Smooth muscle cell (in vitro differentiated cells): ENCODE measurements around the gene TMEM184A. TPM values are rescaled to one million over a fixed set of nuclear protein-coding genes. Genes with fewer than 3 reads are reported as not detected.
"Not testable (repeated sequence)": the region's sequence is repeated elsewhere in the genome, so short reads cannot be mapped to it uniquely, and the experiment has no call there.

Source experiments
- DNase-seq: peaks from one replicate; lab custom pipeline; 2025; ENCODE audit not compliant: unreplicated experiment; lab: John Stamatoyannopoulos, UW
- H2AFZ ChIP-seq: fragments of 200-600 bp; sonication (generic); 2 replicates; pipeline ENCODE4 v1.6.0; 2016; ENCODE audit warnings: antibody characterized with exemption, low read depth, mild to moderate bottlenecking
- H3F3A ChIP-seq: fragments of 200-600 bp; sonication (generic); 2 replicates; pipeline ENCODE4 v1.6.0; 2017; ENCODE audit warnings: antibody characterized with exemption, low read depth
- H3K27ac ChIP-seq: fragments of 200-600 bp; sonication (generic); 2 replicates; pipeline ENCODE4 v1.5.1; 2016; ENCODE audit warnings: low read depth, mild to moderate bottlenecking
- H3K27me3 ChIP-seq: fragments of 200-600 bp; sonication (generic); 2 replicates; pipeline ENCODE4 v1.6.1; 2016; ENCODE audit warnings: low read depth, mild to moderate bottlenecking
- H3K36me3 ChIP-seq: fragments of 200-600 bp; sonication (generic); 2 replicates; pipeline ENCODE4 v1.5.1; 2016; ENCODE audit warnings: low read depth
- H3K4me1 ChIP-seq: fragments of 200-600 bp; sonication (generic); 2 replicates; pipeline ENCODE4 v1.5.1; 2016; ENCODE audit warnings: low read depth
- H3K4me2 ChIP-seq: fragments of 200-600 bp; sonication (generic); 2 replicates; pipeline ENCODE4 v1.6.0; 2016; ENCODE audit warnings: mild to moderate bottlenecking
- H3K4me3 ChIP-seq: fragments of 200-600 bp; sonication (generic); 2 replicates; pipeline ENCODE4 v1.5.1; 2016; ENCODE audit warnings: mild to moderate bottlenecking
- H3K79me2 ChIP-seq: fragments of 200-600 bp; sonication (generic); 2 replicates; pipeline ENCODE4 v1.6.0; 2016; ENCODE audit warnings: low read depth, mild to moderate bottlenecking
- H3K9ac ChIP-seq: fragments of 200-600 bp; sonication (generic); 2 replicates; pipeline ENCODE4 v1.6.0; 2016; ENCODE audit warnings: low read depth
- H3K9me3 ChIP-seq: fragments of 200-600 bp; sonication (generic); replicated peaks from 2 replicates; pipeline ENCODE4 v1.5.1; 2016; ENCODE audit warnings: low read depth
- H4K20me1 ChIP-seq: fragments of 200-600 bp; sonication (generic); 2 replicates; pipeline ENCODE4 v1.6.0; 2016; ENCODE audit warnings: low read depth
- WGBS: methylation state at CpG from one replicate; pipeline ENCODE4 v1.1.7; 2016; ENCODE audit warnings: low lambda C conversion rate; 5-methylcytosine and 5-hydroxymethylcytosine counted together
- polyA plus RNA-seq: library from polyadenylated mRNA; unstranded; fragments of >200 nt; fragmentation: Nextera tagmentation; extraction: Ambion mirVana; gene quantifications from 2 replicates; pipeline ENCODE4 v1.2.1, GENCODE V29; 2016
- total RNA-seq: library from RNA; depleted of rRNA; stranded (reverse); fragments of >200 nt; gene quantifications from 2 replicates; pipeline ENCODE4 v1.2.3, GENCODE V29; 2014
- TF ChIP-seq, protein P1 (sequence below): fragments of 200-600 bp; sonication (generic); IDR thresholded peaks from 2 replicates; pipeline ENCODE4 v1.5.1; 2017; ENCODE audit warnings: borderline replicate concordance, mild to moderate bottlenecking, antibody characterized with exemption; ENCODE audit not compliant: insufficient read depth, poor library complexity, severe bottlenecking

Gene TMEM184A
- total and polyA plus RNA-seq, 2 experiments from 2014 or later, result 1.6 to 4.8 TPM

DNA sequence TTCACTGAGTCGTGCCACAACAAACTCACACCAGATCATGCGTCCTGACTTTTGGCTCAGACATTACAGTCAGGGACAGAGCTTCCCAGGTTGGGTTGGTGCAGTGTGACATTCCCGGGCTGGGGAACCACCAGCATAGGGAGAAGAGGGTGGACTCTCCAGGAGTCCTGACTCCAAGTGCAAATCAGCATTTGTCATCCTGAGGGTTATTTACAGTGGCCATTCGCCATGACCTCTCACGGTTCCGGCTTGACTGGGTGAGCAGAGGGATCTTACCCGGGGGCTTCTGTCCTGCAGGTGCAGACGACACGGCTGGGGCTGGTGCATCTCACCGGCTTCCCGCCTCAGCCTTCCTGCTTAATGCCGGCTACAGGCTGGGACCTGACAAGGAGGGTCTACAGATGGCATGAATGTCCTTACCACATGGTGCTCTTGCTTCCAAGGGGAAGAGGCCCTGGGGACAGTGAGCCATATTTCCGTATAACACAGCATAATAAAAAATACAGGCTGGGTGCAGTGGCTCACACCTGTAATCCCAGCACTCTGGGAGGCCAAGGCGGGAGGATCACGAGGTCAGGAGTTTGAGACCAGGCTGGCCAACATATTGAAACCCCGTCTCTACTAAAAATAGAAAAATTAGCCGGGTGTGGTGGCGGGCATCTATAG, 39.3 kb downstream of the TMEM184A start:
- no peak overlapping the region for H3K4me2 ChIP-seq
- H3K4me1 ChIP-seq, result no peaks in the 10 kb centered on the region
- H3K4me3 ChIP-seq, result no peak overlapping the region
- TF ChIP-seq, protein P1, sequence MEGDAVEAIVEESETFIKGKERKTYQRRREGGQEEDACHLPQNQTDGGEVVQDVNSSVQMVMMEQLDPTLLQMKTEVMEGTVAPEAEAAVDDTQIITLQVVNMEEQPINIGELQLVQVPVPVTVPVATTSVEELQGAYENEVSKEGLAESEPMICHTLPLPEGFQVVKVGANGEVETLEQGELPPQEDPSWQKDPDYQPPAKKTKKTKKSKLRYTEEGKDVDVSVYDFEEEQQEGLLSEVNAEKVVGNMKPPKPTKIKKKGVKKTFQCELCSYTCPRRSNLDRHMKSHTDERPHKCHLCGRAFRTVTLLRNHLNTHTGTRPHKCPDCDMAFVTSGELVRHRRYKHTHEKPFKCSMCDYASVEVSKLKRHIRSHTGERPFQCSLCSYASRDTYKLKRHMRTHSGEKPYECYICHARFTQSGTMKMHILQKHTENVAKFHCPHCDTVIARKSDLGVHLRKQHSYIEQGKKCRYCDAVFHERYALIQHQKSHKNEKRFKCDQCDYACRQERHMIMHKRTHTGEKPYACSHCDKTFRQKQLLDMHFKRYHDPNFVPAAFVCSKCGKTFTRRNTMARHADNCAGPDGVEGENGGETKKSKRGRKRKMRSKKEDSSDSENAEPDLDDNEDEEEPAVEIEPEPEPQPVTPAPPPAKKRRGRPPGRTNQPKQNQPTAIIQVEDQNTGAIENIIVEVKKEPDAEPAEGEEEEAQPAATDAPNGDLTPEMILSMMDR, result no peak
- no peak overlapping the region for H3K9ac ChIP-seq
- no peaks in the 10 kb centered on the region for H4K20me1 ChIP-seq
- H3F3A ChIP-seq, result no peaks in the 10 kb centered on the region
- no peak overlapping the region for H2AFZ ChIP-seq
- no peaks in the 10 kb centered on the region for H3K79me2 ChIP-seq
- no peak for DNase-seq
- H3K36me3 ChIP-seq, result no peaks in the 10 kb centered on the region
- no peaks in the 10 kb centered on the region for H3K27me3 ChIP-seq
- WGBS, result 90% methylated on average over 18 of the region's 18 CpGs
- no peak overlapping the region for H3K27ac ChIP-seq
- no peaks in the 10 kb centered on the region for H3K9me3 ChIP-seq

DNA sequence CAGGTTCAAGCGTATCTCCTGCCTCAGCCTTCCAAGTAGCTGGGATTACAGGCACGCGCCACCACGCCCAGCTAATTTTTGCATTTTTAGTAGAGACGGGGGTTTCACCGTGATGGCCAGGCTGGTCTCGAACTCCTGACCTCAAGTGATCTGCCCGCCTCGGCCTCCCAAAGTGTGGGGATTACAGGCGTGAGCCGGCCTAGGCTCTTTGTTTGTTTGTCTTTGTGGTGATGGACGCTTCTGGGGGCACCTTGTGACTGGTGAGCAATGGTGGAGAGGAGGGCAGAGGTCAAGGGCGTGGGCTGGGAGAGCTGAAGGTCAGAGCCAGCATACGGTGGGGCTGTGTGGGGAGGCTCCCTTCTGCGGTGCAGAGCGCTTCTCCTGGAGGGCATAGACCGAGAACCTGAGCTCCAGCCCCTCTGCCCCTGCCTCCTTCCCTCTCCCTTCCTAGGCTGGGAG, 40.5 kb downstream of the TMEM184A start:
- H3K9me3 ChIP-seq, H3K27me3 ChIP-seq, H3K79me2 ChIP-seq, H2AFZ ChIP-seq, H3K4me3 ChIP-seq, H3K4me2 ChIP-seq, H3K4me1 ChIP-seq, H3K36me3 ChIP-seq, H3F3A ChIP-seq, H3K27ac ChIP-seq, DNase-seq, H4K20me1 ChIP-seq, H3K9ac ChIP-seq: not testable (repeated sequence)
- whole genome bisulfite sequencing, result 91% methylated on average over 14 of the region's 17 CpGs

DNA sequence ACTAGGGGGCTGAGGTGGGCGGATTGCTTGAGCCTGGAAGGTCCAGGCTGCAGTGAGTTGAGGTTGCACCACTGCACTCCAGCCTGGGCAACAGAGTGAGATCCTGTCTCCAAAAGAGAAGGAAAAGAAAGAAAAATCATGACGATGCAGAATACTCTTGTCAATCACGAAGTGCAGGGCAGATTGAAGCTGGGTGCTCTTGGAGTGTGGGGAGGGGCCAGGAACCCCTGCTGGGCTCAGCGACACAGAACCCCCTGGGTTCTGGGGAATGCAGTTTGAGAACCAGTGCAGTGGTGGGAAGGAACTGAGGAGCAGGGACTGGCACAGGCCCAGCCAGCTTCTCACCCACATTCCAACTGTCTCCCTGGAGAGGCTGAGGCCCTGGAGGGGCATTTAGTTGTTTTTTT, 41.0 kb downstream of the TMEM184A start:
- no peaks in the 10 kb centered on the region for H4K20me1 ChIP-seq
- H3K9me3 ChIP-seq, result no peaks in the 10 kb centered on the region
- WGBS, result 89% methylated on average over 4 of the region's 4 CpGs

DNA sequence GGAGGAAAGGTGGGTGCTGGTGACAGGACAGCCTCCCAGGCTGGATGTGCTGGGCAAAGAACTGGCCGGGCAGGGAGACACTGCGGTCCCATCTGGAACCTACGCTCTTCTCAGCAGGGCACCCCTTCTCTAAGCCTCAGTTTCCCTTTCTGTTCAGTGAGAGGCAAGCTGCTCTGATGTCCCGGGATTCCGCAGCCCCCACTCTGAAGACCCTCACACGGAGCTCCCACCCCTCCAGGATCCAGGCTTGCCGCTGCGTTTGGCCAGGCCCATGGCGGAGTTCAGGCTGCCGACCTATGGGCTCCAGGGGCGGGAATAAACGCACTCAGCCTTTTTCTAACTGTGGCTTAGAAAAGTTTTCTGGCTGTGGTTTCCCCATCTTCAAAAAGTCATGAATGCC, 41.6 kb downstream of the TMEM184A start:
- no peaks in the 10 kb centered on the region for H3K4me1 ChIP-seq
- H3K4me2 ChIP-seq, result no peak overlapping the region
- H3K9ac ChIP-seq, result no peak overlapping the region
- no peaks in the 10 kb centered on the region for H3F3A ChIP-seq
- H3K27me3 ChIP-seq, result no peaks in the 10 kb centered on the region
- no peaks in the 10 kb centered on the region for H3K36me3 ChIP-seq
- H3K9me3 ChIP-seq, result no peaks in the 10 kb centered on the region
- H3K27ac ChIP-seq, result no peak overlapping the region
- no peak overlapping the region for H3K4me3 ChIP-seq
- no peak overlapping the region for H2AFZ ChIP-seq
- H4K20me1 ChIP-seq, result no peaks in the 10 kb centered on the region
- 93% methylated on average over 12 of the region's 12 CpGs for WGBS
- no peak for DNase-seq
- TF ChIP-seq, protein P1, result no peak
- H3K79me2 ChIP-seq, result no peaks in the 10 kb centered on the region

More for the DNA sequence above, 41.0 kb downstream of the TMEM184A start:
- H2AFZ ChIP-seq, result no peak overlapping the region
- no peak for DNase-seq
- H3K4me3 ChIP-seq, result no peak overlapping the region
- no peak overlapping the region for H3K27ac ChIP-seq
- no peaks in the 10 kb centered on the region for H3K4me1 ChIP-seq
- no peaks in the 10 kb centered on the region for H3K79me2 ChIP-seq
- no peaks in the 10 kb centered on the region for H3K36me3 ChIP-seq
- no peak overlapping the region for H3K4me2 ChIP-seq
- H3K9ac ChIP-seq, result no peak overlapping the region
- H3K27me3 ChIP-seq, result no peaks in the 10 kb centered on the region
- no peaks in the 10 kb centered on the region for H3F3A ChIP-seq
- TF ChIP-seq, protein P1, result no peak
